DOHH2 (cell line): Measurements from ENCODE around the gene SPON2.

ENCODE experiments used
- H3F3A ChIP-seq: fragments of 200-600 bp; sonication (generic), shearing (Covaris generic); 2 replicates; pipeline ENCODE4 v1.6.0; 2016; ENCODE audit warnings: antibody characterized with exemption, mild to moderate bottlenecking; ENCODE audit not compliant: control insufficient read depth, insufficient read depth
- H3K27ac ChIP-seq: fragments of 200-600 bp; sonication (generic); 2 replicates; pipeline ENCODE4 v1.5.1; 2014; ENCODE audit warnings: low read depth, mild to moderate bottlenecking, low read length, moderate library complexity
- H3K27me3 ChIP-seq: fragments of 200-600 bp; sonication (generic); 2 replicates; pipeline ENCODE4 v1.6.1; 2014; ENCODE audit warnings: mild to moderate bottlenecking, low read length, mixed read lengths; ENCODE audit not compliant: control insufficient read depth
- H3K36me3 ChIP-seq: fragments of 200-600 bp; sonication (generic); 2 replicates; pipeline ENCODE4 v1.6.1; 2014; ENCODE audit warnings: mild to moderate bottlenecking, low read length, moderate library complexity, mixed read lengths; ENCODE audit not compliant: control insufficient read depth
- H3K4me1 ChIP-seq: fragments of 200-600 bp; sonication (generic); 2 replicates; pipeline ENCODE4 v1.6.1; 2014; ENCODE audit warnings: mild to moderate bottlenecking, low read length, mixed read lengths; ENCODE audit not compliant: control insufficient read depth
- H3K4me2 ChIP-seq: fragments of 200-600 bp; sonication (generic); 2 replicates; pipeline ENCODE4 v1.6.0; 2014; ENCODE audit warnings: mild to moderate bottlenecking, low read length, moderate library complexity
- H3K4me3 ChIP-seq: fragments of 200-600 bp; sonication (generic); 2 replicates; pipeline ENCODE4 v1.5.1; 2014; ENCODE audit warnings: mild to moderate bottlenecking, low read length, mixed read lengths
- H3K79me2 ChIP-seq: fragments of 200-600 bp; sonication (generic); 2 replicates; pipeline ENCODE4 v1.6.1; 2014; ENCODE audit warnings: mild to moderate bottlenecking, low read length, mixed read lengths; ENCODE audit not compliant: control insufficient read depth
- H3K9me2 ChIP-seq: fragments of 200-600 bp; sonication (generic); replicated peaks from 2 replicates; pipeline ENCODE4 v1.6.1; 2014; ENCODE audit warnings: mild to moderate bottlenecking, low read length, mixed read lengths; ENCODE audit not compliant: control insufficient read depth
- H3K9me3 ChIP-seq: fragments of 200-600 bp; sonication (generic); 2 replicates; pipeline ENCODE4 v1.6.1; 2014; ENCODE audit warnings: antibody characterized with exemption, low read length, mixed read lengths; ENCODE audit not compliant: control insufficient read depth, insufficient read depth
- H4K20me1 ChIP-seq: fragments of 200-600 bp; sonication (generic); 2 replicates; pipeline ENCODE4 v1.6.0; 2014; ENCODE audit warnings: low read depth, mild to moderate bottlenecking, antibody characterized with exemption, low read length, moderate library complexity; ENCODE audit not compliant: control insufficient read depth, insufficient read depth
- CTCF ChIP-seq: fragments of 200-600 bp; sonication (generic); IDR thresholded peaks from one replicate; pipeline ENCODE4 v1.5.1; 2014; ENCODE audit warnings: antibody characterized with exemption, mild to moderate bottlenecking, low read depth, low read length; ENCODE audit not compliant: poor library complexity, severe bottlenecking
- EZH2phosphoT487 ChIP-seq: fragments of 200-600 bp; sonication (generic); IDR thresholded peaks from 2 replicates; pipeline ENCODE4 v1.6.1; 2017; ENCODE audit warnings: borderline replicate concordance, mild to moderate bottlenecking, antibody characterized with exemption, low read length, moderate library complexity, mixed read lengths

SPON2 gene

GRCh38 chr4:1154523-1155182 is 17.7 kb downstream of the SPON2 start:
- Histone ChIP-seq H3K9me3 (peaks cover 37% of the 10 kb centered on the region), H3K9me2 (no peaks in the 10 kb centered on the region), H3K4me1 (no peaks in the 10 kb centered on the region), H3K27ac (no peak overlapping the region), H3K4me2 (no peak overlapping the region), H3K79me2 (no peaks in the 10 kb centered on the region), H3K4me3 (no peak overlapping the region), H3K27me3 (peaks cover 10% of the 10 kb centered on the region), H4K20me1 (no peaks in the 10 kb centered on the region), H3F3A (no peaks in the 10 kb centered on the region), H3K36me3 (no peaks in the 10 kb centered on the region)
- no peak for TF ChIP-seq CTCF
- no peak for TF ChIP-seq EZH2phosphoT487

GRCh38 chr4:1154126-1154522 is 18.3 kb downstream of the SPON2 start:
- H3K4me2 ChIP-seq: no peak overlapping the region
- no peak overlapping the region for H3K27ac ChIP-seq

GRCh38 chr4:1153567-1154090 is 18.8 kb downstream of the SPON2 start:
- Histone ChIP-seq H3K4me1 (no peaks in the 10 kb centered on the region), H3F3A (no peaks in the 10 kb centered on the region), H3K79me2 (no peaks in the 10 kb centered on the region), H3K4me2 (no peak overlapping the region), H3K27ac (no peak overlapping the region), H3K9me2 (no peaks in the 10 kb centered on the region), H3K36me3 (no peaks in the 10 kb centered on the region), H3K9me3 (peaks cover 34% of the 10 kb centered on the region), H3K27me3 (peaks cover 10% of the 10 kb centered on the region), H4K20me1 (no peaks in the 10 kb centered on the region), H3K4me3 (no peak overlapping the region)
- TF ChIP-seq EZH2phosphoT487 (no peak), CTCF (no peak)

More at GRCh38 chr4:1154126-1154522, 18.3 kb downstream of the SPON2 start:
- Histone ChIP-seq H3K4me1 (no peaks in the 10 kb centered on the region), H3F3A (no peaks in the 10 kb centered on the region), H3K9me3 (peaks cover 36% of the 10 kb centered on the region), H4K20me1 (no peaks in the 10 kb centered on the region), H3K27me3 (peaks cover 10% of the 10 kb centered on the region), H3K36me3 (no peaks in the 10 kb centered on the region), H3K9me2 (no peaks in the 10 kb centered on the region), H3K4me3 (no peak overlapping the region), H3K79me2 (no peaks in the 10 kb centered on the region)
- TF ChIP-seq EZH2phosphoT487 (no peak), CTCF (no peak)
